HG02870 (cell line): ENCODE data around the gene ANKRA2.
"Not testable (repeated sequence)": the region's sequence is repeated elsewhere in the genome, so short reads cannot be mapped to it uniquely, and the experiment has no call there.

ENCODE experiments used
- ATAC-seq: cut with Tn5 transposase; IDR thresholded peaks from one replicate; pipeline ENCODE4 v1.9.1; 2021; ENCODE audit warnings: mild to moderate bottlenecking, moderate library complexity; ENCODE audit not compliant: unreplicated experiment

Gene ANKRA2

GRCh38 chr5:73550016-73550415, 15.4 kb downstream of the ANKRA2 start:
- no peak for ATAC-seq

- no peak for ATAC-seq
Observed at GRCh38 chr5:73545403-73545779, 20.0 kb downstream of the ANKRA2 start.

GRCh38 chr5:73544429-73545402, 20.7 kb downstream of the ANKRA2 start:
- no peak for ATAC-seq

- no peak for ATAC-seq
Observed at GRCh38 chr5:73542020-73542419, 23.4 kb downstream of the ANKRA2 start.

- no peak for ATAC-seq
Observed at GRCh38 chr5:73540192-73540591, 25.2 kb downstream of the ANKRA2 start.

GRCh38 chr5:73539730-73540129, 25.7 kb downstream of the ANKRA2 start:
- no peak for ATAC-seq

- ATAC-seq, result no peak
Observed at GRCh38 chr5:73534971-73535370, 30.5 kb downstream of the ANKRA2 start.

GRCh38 chr5:73534011-73534644, 31.3 kb downstream of the ANKRA2 start:
- ATAC-seq, result no peak

- ATAC-seq, result no peak
Observed at GRCh38 chr5:73532195-73532594, 33.2 kb downstream of the ANKRA2 start.

- ATAC-seq, result no peak
Observed at GRCh38 chr5:73531356-73531755, 34.1 kb downstream of the ANKRA2 start.

- ATAC-seq, result no peak
Observed at GRCh38 chr5:73529081-73529480, 36.4 kb downstream of the ANKRA2 start.

GRCh38 chr5:73528248-73528647, 37.2 kb downstream of the ANKRA2 start:
- ATAC-seq, result no peak

GRCh38 chr5:73525606-73526203, 39.7 kb downstream of the ANKRA2 start:
- no peak for ATAC-seq

- ATAC-seq, result no peak
Observed at GRCh38 chr5:73523861-73524260, 41.6 kb downstream of the ANKRA2 start.

GRCh38 chr5:73522989-73523388, 42.5 kb downstream of the ANKRA2 start:
- no peak for ATAC-seq

- ATAC-seq, result peak; percentile 95
Observed at GRCh38 chr5:73519531-73520283, 45.7 kb downstream of the ANKRA2 start.

GRCh38 chr5:73515232-73515631, 50.2 kb downstream of the ANKRA2 start:
- no peak for ATAC-seq

- no peak for ATAC-seq
Observed at GRCh38 chr5:73514418-73514817, 51.0 kb downstream of the ANKRA2 start.

GRCh38 chr5:73513996-73514395, 51.4 kb downstream of the ANKRA2 start:
- no peak for ATAC-seq

- not testable (repeated sequence) for ATAC-seq
Observed at GRCh38 chr5:73508521-73508920, 56.9 kb downstream of the ANKRA2 start.

GRCh38 chr5:73507062-73507461, 58.4 kb downstream of the ANKRA2 start:
- no peak for ATAC-seq
